Breast epithelium (tissue), 4 donors: ENCODE results near the gene MTUS2. TPM values are rescaled to one million over a fixed set of nuclear protein-coding genes. Genes with fewer than 3 reads are reported as not detected.

Experiments used
- DNase-seq, 2 donors: peaks; one replicate each; pipeline ENCODE4 v3.0.0-alpha.2; 2019; ENCODE audit warnings: low spot score in 2 of 2
- H3K27ac ChIP-seq, 2 donors: fragments of 200-600 bp; sonication (generic) in 1 of 2; one replicate each; pipeline ENCODE4 v1.5.1; 2016 to 2019; ENCODE audit warnings: mild to moderate bottlenecking in 1 of 2
- H3K27me3 ChIP-seq, 2 donors: fragments of 200-600 bp; sonication (generic) in 1 of 2; one replicate each; pipeline versions ENCODE4 v1.5.1 to v1.6.0; 2017 to 2019; ENCODE audit warnings: control low read depth in 1 of 2, mild to moderate bottlenecking in 1 of 2
- H3K36me3 ChIP-seq: fragments of 200-600 bp; one replicate; pipeline ENCODE4 v1.5.1; 2019
- H3K4me1 ChIP-seq, 2 donors: fragments of 200-600 bp; sonication (generic); one replicate each; pipeline ENCODE4 v1.5.1; 2016 to 2019; ENCODE audit warnings: control low read depth in 1 of 2
- H3K4me3 ChIP-seq, 3 donors: fragments of 200-600 bp; sonication (generic); 1 replicate in 2 of 3; 2 replicates in 1 of 3; pipeline ENCODE4 v1.5.1; 2016 to 2019; ENCODE audit warnings: mild to moderate bottlenecking in 3 of 3, moderate library complexity in 2 of 3
- H3K9me3 ChIP-seq, 2 donors: fragments of 200-600 bp; sonication (generic) in 1 of 2; one replicate each; pipeline ENCODE4 v1.5.1; 2016 to 2019; ENCODE audit warnings: control low read depth in 1 of 2
- POLR2A ChIP-seq: fragments of 450-650 bp; IDR thresholded peaks from one replicate; pipeline ENCODE4 v1.6.1; 2016; ENCODE audit warnings: antibody characterized with exemption, mild to moderate bottlenecking, moderate library complexity
- POLR2AphosphoS5 ChIP-seq, 3 donors: sonication (generic); formaldehyde crosslinking; IDR thresholded peaks; one replicate each; pipeline ENCODE4 v1.6.1; 2017; ENCODE audit warnings: antibody characterized with exemption in 3 of 3
- intact Hi-C: fragments of 100-400 bp; cut with DNase I; formaldehyde crosslinking; loops from one replicate; pipeline ENCODE4 v1.15.1; 2023; ENCODE audit warnings: low total_unique reads
- total RNA-seq, 3 donors: library from RNA; depleted of rRNA; stranded (reverse); fragments of >200 nt; gene quantifications; one replicate each; pipeline ENCODE4 v1.1.0, GENCODE V29; 2016
- TF ChIP-seq, protein P1 (sequence below), 3 donors: fragments of 450-650 bp; IDR thresholded peaks; one replicate each; pipeline ENCODE4 v1.5.1; 2016 to 2017; ENCODE audit warnings: antibody characterized with exemption in 3 of 3, mild to moderate bottlenecking in 3 of 3, moderate library complexity in 3 of 3

Gene MTUS2
- total RNA-seq, 3 donors from 2014 or later, result under 0.01 to 1.0 TPM; not detected in 1

- H3K9me3 ChIP-seq, result no peaks in the 10 kb centered on the region
- TF ChIP-seq, protein P1, sequence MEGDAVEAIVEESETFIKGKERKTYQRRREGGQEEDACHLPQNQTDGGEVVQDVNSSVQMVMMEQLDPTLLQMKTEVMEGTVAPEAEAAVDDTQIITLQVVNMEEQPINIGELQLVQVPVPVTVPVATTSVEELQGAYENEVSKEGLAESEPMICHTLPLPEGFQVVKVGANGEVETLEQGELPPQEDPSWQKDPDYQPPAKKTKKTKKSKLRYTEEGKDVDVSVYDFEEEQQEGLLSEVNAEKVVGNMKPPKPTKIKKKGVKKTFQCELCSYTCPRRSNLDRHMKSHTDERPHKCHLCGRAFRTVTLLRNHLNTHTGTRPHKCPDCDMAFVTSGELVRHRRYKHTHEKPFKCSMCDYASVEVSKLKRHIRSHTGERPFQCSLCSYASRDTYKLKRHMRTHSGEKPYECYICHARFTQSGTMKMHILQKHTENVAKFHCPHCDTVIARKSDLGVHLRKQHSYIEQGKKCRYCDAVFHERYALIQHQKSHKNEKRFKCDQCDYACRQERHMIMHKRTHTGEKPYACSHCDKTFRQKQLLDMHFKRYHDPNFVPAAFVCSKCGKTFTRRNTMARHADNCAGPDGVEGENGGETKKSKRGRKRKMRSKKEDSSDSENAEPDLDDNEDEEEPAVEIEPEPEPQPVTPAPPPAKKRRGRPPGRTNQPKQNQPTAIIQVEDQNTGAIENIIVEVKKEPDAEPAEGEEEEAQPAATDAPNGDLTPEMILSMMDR (IDR thresholded peaks at IDR 0.05), result no peak
- TF ChIP-seq POLR2A (no peak), POLR2AphosphoS5 (IDR thresholded peaks at IDR 0.05) (no peak)
- no peaks in the 10 kb centered on the region for H3K27me3 ChIP-seq
- H3K4me1 ChIP-seq, result no peaks in the 10 kb centered on the region
- H3K36me3 ChIP-seq, result peaks cover 6% of the 10 kb centered on the region
- DNase-seq, result no peak
- no peak overlapping the region for H3K4me3 ChIP-seq
- H3K27ac ChIP-seq, result no peak overlapping the region
- intact Hi-C loops, result no loop called here
Measured at GRCh38 chr13:29530901-29531300, 710.8 kb downstream of the MTUS2 start.

GRCh38 chr13:29532116-29532515, 712.0 kb downstream of the MTUS2 start:
- H3K9me3 ChIP-seq, result no peaks in the 10 kb centered on the region
- intact Hi-C loops, result no loop called here
- H3K4me1 ChIP-seq, result no peaks in the 10 kb centered on the region
- no peak for DNase-seq
- TF ChIP-seq POLR2A (no peak), POLR2AphosphoS5 (IDR thresholded peaks at IDR 0.05) (no peak)
- TF ChIP-seq, protein P1 (IDR thresholded peaks at IDR 0.05), result no peak
- H3K4me3 ChIP-seq, result no peak overlapping the region
- H3K27ac ChIP-seq, result no peak overlapping the region
- peaks cover 6% of the 10 kb centered on the region for H3K36me3 ChIP-seq
- no peaks in the 10 kb centered on the region for H3K27me3 ChIP-seq

GRCh38 chr13:29532821-29533220, 712.7 kb downstream of the MTUS2 start:
- H3K27me3 ChIP-seq, result no peaks in the 10 kb centered on the region
- H3K4me1 ChIP-seq, result no peaks in the 10 kb centered on the region
- H3K9me3 ChIP-seq, result no peaks in the 10 kb centered on the region
- intact Hi-C loops, result no loop called here
- H3K4me3 ChIP-seq, result no peak overlapping the region
- peak; percentile 30 to 70 for DNase-seq
- TF ChIP-seq POLR2A, result no peak
- TF ChIP-seq POLR2AphosphoS5 (IDR thresholded peaks at IDR 0.05), result peak in 1 of 3 donors; percentile 12
- TF ChIP-seq, protein P1 (IDR thresholded peaks at IDR 0.05), result no peak
- H3K36me3 ChIP-seq, result peaks cover 6% of the 10 kb centered on the region
- H3K27ac ChIP-seq, result peak overlapping the region in 1 of 2 donors; percentile 23

DNA sequence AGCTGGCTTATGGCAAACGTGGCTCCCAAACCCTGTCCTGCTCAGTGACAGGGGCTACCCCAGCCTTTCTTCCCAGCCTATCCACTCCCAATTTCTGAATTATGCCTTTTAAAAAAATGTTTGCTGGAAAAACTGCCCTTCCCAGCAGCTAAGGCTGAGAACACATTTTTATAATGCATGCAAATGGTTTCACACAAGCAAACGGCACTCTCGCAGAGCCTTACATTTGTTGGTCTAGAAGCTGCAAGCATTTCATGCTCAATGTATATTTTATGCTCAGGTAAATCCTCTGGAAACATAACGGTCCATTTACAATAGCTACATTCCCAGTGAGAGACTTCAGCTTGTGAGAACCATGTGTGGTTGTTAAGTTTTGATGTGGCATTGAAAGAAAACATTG, 713.9 kb downstream of the MTUS2 start:
- H3K27ac ChIP-seq, result no peak overlapping the region
- H3K36me3 ChIP-seq, result no peaks in the 10 kb centered on the region
- no peak overlapping the region for H3K4me3 ChIP-seq
- H3K27me3 ChIP-seq, result no peaks in the 10 kb centered on the region
- TF ChIP-seq, protein P1 (IDR thresholded peaks at IDR 0.05), result no peak
- TF ChIP-seq POLR2AphosphoS5 (IDR thresholded peaks at IDR 0.05) (no peak), POLR2A (no peak)
- no peaks in the 10 kb centered on the region for H3K9me3 ChIP-seq
- intact Hi-C loops, result no loop called here
- DNase-seq, result no peak
- no peaks in the 10 kb centered on the region for H3K4me1 ChIP-seq

DNA sequence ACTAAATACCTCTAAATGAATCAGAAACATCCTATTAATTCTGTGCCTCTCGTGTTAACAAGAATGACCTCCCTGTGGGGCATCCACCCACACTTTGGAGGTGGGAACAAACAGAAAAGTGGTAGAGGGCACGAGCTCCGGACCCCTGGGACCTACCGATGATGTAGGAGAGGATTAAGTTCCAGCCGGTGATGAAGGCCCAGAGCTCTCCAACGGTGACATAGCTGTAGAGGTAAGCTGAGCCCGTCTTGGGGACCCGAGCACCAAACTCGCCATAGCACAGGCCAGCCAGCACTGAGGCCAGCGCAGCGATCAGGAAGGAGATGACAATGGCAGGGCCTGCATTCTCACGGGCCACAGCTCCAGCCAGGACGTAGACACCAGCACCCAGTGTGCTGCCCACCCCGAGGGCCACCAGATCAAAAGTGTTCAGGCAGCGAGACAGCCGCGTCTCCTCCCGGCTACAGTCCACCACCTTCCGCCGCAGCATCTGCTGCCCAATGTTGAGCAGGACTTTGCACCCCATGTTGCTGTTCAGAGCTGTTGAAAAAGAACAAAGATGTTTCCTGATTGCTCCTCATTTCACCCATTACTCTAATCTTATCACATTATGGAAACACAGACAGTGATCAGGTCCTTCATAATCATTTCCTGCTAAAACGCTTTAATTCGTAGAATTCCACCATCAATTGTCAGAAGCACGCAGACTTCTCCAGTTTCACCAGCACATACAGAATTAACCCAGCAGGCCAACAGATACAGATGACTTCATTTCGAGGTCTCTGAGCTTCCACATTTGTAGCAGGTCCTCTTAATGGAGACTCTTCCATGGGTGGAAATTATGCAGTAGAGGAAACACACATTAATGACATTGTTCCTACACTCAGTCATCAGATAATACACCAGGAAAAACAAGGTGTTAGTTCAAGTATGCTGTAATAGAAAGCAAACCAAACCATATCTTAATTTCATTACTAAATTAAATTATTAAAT, 715.8 kb downstream of the MTUS2 start:
- TF ChIP-seq, protein P1 (IDR thresholded peaks at IDR 0.05), result no peak
- TF ChIP-seq POLR2A (no peak), POLR2AphosphoS5 (IDR thresholded peaks at IDR 0.05) (no peak)
- no peaks in the 10 kb centered on the region for H3K36me3 ChIP-seq
- no peaks in the 10 kb centered on the region for H3K27me3 ChIP-seq
- no peaks in the 10 kb centered on the region for H3K9me3 ChIP-seq
- DNase-seq, result no peak
- no peak overlapping the region for H3K4me3 ChIP-seq
- no peak overlapping the region for H3K27ac ChIP-seq
- no peaks in the 10 kb centered on the region for H3K4me1 ChIP-seq
- intact Hi-C loops, result no loop called here
